Medulla oblongata (tissue), 1 donor: ENCODE data around the gene ZMYM4.
"Not testable (repeated sequence)": the region's sequence is repeated elsewhere in the genome, so short reads cannot be mapped to it uniquely, and the experiment has no call there.

Experiments used
- DNase-seq: peaks from one replicate; pipeline ENCODE4 v3.0.0-alpha.2; 2015; ENCODE audit errors: extremely low spot score

ZMYM4 gene

DNA sequence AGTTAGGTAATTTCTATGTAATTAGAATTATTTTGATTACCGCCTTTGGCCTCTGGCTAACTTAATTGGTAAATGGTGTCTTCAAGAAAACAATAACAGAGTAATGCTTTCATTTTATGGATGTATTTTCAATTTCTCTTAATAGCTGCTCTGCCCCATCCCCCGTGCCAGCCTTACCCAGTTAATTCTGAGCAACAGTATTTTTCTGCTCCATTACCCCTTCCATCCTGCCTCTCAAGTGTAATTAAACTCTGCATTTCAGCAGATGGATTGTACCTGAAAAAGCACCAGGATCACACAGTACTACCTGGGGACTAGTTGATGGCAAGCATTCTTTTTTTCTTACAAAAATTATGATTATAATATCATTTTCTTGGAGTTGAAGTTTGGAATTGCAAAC lies 184.5 kb downstream of the ZMYM4 start:
- no peak for DNase-seq

- DNase-seq, result no peak
Observed at GRCh38 chr1:35454176-35454575, 185.7 kb downstream of the ZMYM4 start.

DNA sequence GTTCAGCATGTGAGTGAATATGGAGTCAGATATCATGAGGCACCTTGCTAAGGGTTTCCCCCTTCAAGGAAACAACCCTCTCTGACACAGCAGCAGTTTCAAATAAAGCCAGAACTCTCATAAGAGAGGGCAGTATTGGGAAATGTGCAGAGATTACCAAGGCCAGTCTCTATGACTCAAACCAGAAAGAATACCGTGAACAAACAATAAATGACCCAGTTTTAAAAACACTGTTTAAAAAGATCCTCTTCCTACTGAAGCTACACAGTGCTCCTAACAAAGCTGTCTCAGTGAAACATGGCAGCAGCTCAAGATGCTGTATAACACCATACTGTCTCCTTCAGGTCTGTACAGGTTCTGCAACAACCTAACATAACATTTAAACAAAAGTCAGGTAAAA lies 186.1 kb downstream of the ZMYM4 start:
- DNase-seq, result peak; percentile 13

GRCh38 chr1:35460796-35461195 lies 192.3 kb downstream of the ZMYM4 start:
- no peak for DNase-seq

- DNase-seq, result no peak
Observed at GRCh38 chr1:35461966-35462651, 193.6 kb downstream of the ZMYM4 start.

GRCh38 chr1:35463232-35463631 lies 194.7 kb downstream of the ZMYM4 start:
- no peak for DNase-seq

- DNase-seq, result not testable (repeated sequence)
Observed at GRCh38 chr1:35463749-35464148, 195.2 kb downstream of the ZMYM4 start.

DNA sequence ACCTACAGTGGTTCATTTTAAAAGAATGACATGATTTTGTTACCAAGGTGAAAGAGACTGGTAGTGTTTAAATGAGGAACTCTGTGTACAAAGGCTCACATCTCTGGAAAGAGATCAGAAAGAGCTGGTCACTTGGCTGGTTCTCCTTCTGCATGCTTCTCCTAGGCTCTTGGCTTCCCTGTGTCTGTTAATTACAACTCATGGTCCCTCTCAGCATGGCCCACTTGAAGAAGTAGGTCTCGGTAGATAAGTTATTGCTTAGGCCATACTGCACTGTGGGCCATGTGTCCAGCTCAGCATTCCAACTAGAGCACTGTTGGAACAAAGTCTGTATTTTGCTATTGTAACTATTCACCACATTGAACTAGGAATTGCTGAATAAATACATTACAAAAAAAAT lies 197.6 kb downstream of the ZMYM4 start:
- no peak for DNase-seq

GRCh38 chr1:35470977-35471613 lies 202.6 kb downstream of the ZMYM4 start:
- no peak for DNase-seq
